WTC11 (cell line): Measurements from ENCODE around the gene TEX9.

Source experiments
- JAZF1 ChIP-seq: fragments of 250-450 bp; sonication (Bioruptor Pico); IDR thresholded peaks from 2 replicates; pipeline ENCODE4 v1.9.0; 2021; ENCODE audit warnings: moderate library complexity, mild to moderate bottlenecking, inconsistent platforms
- RELA ChIP-seq: sonication (generic); formaldehyde crosslinking; IDR thresholded peaks from 2 replicates; pipeline ENCODE4 v1.8.1; 2022; ENCODE audit warnings: missing genetic modification reagents, mild to moderate bottlenecking, borderline replicate concordance
- TF ChIP-seq, protein P1 (sequence below): sonication (generic); formaldehyde crosslinking; IDR thresholded peaks from 2 replicates; pipeline ENCODE4 v1.8.0; 2022; ENCODE audit warnings: mild to moderate bottlenecking, missing genetic modification reagents
- TF ChIP-seq, protein P2 (sequence below): sonication (generic); formaldehyde crosslinking; conservative IDR thresholded peaks from 2 replicates; pipeline ENCODE4 v1.8.1; 2023; ENCODE audit warnings: mild to moderate bottlenecking, low read depth, missing genetic modification reagents, moderate library complexity
- TF ChIP-seq, protein P3 (sequence below): sonication (generic); formaldehyde crosslinking; IDR thresholded peaks from 2 replicates; pipeline ENCODE4 v1.8.0; 2023; ENCODE audit warnings: missing genetic modification reagents, mild to moderate bottlenecking, borderline replicate concordance
- TF ChIP-seq, protein P4 (sequence below): fragments of 200-600 bp; IDR thresholded peaks from 2 replicates; pipeline ENCODE4 v1.8.0; 2022; ENCODE audit warnings: antibody characterized with exemption
- TF ChIP-seq, protein P5 (sequence below): sonication (generic); formaldehyde crosslinking; IDR thresholded peaks from 2 replicates; pipeline ENCODE4 v1.8.0; 2023; ENCODE audit warnings: mild to moderate bottlenecking, missing genetic modification reagents

DNA sequence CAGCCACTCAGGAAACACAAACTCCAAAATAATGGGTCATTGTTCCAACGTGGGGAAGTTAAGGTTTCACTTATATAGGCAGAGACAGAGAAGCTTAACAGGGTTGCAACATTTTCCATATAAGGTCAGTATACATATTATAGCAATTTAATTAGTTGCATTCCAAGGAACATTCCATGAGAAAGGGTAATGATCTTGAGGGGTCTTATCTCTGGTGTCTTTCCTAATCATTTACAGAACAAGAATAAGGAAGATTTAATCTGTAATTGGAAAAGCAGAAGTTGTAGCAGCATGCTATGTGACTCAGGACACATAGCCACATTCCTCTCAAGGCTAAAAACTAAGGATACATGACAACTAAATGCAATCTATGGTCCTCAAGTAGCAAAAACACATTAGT lies 94.8 kb downstream of the TEX9 start:
- TF ChIP-seq, protein P1, sequence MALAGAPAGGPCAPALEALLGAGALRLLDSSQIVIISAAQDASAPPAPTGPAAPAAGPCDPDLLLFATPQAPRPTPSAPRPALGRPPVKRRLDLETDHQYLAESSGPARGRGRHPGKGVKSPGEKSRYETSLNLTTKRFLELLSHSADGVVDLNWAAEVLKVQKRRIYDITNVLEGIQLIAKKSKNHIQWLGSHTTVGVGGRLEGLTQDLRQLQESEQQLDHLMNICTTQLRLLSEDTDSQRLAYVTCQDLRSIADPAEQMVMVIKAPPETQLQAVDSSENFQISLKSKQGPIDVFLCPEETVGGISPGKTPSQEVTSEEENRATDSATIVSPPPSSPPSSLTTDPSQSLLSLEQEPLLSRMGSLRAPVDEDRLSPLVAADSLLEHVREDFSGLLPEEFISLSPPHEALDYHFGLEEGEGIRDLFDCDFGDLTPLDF (CRISPR knock-in tag): no peak
- TF ChIP-seq, protein P2, sequence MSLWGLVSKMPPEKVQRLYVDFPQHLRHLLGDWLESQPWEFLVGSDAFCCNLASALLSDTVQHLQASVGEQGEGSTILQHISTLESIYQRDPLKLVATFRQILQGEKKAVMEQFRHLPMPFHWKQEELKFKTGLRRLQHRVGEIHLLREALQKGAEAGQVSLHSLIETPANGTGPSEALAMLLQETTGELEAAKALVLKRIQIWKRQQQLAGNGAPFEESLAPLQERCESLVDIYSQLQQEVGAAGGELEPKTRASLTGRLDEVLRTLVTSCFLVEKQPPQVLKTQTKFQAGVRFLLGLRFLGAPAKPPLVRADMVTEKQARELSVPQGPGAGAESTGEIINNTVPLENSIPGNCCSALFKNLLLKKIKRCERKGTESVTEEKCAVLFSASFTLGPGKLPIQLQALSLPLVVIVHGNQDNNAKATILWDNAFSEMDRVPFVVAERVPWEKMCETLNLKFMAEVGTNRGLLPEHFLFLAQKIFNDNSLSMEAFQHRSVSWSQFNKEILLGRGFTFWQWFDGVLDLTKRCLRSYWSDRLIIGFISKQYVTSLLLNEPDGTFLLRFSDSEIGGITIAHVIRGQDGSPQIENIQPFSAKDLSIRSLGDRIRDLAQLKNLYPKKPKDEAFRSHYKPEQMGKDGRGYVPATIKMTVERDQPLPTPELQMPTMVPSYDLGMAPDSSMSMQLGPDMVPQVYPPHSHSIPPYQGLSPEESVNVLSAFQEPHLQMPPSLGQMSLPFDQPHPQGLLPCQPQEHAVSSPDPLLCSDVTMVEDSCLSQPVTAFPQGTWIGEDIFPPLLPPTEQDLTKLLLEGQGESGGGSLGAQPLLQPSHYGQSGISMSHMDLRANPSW (CRISPR knock-in tag): no peak
- TF ChIP-seq, protein P3, sequence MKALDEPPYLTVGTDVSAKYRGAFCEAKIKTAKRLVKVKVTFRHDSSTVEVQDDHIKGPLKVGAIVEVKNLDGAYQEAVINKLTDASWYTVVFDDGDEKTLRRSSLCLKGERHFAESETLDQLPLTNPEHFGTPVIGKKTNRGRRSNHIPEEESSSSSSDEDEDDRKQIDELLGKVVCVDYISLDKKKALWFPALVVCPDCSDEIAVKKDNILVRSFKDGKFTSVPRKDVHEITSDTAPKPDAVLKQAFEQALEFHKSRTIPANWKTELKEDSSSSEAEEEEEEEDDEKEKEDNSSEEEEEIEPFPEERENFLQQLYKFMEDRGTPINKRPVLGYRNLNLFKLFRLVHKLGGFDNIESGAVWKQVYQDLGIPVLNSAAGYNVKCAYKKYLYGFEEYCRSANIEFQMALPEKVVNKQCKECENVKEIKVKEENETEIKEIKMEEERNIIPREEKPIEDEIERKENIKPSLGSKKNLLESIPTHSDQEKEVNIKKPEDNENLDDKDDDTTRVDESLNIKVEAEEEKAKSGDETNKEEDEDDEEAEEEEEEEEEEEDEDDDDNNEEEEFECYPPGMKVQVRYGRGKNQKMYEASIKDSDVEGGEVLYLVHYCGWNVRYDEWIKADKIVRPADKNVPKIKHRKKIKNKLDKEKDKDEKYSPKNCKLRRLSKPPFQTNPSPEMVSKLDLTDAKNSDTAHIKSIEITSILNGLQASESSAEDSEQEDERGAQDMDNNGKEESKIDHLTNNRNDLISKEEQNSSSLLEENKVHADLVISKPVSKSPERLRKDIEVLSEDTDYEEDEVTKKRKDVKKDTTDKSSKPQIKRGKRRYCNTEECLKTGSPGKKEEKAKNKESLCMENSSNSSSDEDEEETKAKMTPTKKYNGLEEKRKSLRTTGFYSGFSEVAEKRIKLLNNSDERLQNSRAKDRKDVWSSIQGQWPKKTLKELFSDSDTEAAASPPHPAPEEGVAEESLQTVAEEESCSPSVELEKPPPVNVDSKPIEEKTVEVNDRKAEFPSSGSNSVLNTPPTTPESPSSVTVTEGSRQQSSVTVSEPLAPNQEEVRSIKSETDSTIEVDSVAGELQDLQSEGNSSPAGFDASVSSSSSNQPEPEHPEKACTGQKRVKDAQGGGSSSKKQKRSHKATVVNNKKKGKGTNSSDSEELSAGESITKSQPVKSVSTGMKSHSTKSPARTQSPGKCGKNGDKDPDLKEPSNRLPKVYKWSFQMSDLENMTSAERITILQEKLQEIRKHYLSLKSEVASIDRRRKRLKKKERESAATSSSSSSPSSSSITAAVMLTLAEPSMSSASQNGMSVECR (CRISPR knock-in tag): no peak
- TF ChIP-seq RELA (CRISPR knock-in tag) (no peak), JAZF1 (CRISPR knock-in tag) (no peak)
- TF ChIP-seq, protein P4, sequence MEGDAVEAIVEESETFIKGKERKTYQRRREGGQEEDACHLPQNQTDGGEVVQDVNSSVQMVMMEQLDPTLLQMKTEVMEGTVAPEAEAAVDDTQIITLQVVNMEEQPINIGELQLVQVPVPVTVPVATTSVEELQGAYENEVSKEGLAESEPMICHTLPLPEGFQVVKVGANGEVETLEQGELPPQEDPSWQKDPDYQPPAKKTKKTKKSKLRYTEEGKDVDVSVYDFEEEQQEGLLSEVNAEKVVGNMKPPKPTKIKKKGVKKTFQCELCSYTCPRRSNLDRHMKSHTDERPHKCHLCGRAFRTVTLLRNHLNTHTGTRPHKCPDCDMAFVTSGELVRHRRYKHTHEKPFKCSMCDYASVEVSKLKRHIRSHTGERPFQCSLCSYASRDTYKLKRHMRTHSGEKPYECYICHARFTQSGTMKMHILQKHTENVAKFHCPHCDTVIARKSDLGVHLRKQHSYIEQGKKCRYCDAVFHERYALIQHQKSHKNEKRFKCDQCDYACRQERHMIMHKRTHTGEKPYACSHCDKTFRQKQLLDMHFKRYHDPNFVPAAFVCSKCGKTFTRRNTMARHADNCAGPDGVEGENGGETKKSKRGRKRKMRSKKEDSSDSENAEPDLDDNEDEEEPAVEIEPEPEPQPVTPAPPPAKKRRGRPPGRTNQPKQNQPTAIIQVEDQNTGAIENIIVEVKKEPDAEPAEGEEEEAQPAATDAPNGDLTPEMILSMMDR: no peak
- TF ChIP-seq, protein P5, sequence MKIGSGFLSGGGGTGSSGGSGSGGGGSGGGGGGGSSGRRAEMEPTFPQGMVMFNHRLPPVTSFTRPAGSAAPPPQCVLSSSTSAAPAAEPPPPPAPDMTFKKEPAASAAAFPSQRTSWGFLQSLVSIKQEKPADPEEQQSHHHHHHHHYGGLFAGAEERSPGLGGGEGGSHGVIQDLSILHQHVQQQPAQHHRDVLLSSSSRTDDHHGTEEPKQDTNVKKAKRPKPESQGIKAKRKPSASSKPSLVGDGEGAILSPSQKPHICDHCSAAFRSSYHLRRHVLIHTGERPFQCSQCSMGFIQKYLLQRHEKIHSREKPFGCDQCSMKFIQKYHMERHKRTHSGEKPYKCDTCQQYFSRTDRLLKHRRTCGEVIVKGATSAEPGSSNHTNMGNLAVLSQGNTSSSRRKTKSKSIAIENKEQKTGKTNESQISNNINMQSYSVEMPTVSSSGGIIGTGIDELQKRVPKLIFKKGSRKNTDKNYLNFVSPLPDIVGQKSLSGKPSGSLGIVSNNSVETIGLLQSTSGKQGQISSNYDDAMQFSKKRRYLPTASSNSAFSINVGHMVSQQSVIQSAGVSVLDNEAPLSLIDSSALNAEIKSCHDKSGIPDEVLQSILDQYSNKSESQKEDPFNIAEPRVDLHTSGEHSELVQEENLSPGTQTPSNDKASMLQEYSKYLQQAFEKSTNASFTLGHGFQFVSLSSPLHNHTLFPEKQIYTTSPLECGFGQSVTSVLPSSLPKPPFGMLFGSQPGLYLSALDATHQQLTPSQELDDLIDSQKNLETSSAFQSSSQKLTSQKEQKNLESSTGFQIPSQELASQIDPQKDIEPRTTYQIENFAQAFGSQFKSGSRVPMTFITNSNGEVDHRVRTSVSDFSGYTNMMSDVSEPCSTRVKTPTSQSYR (CRISPR knock-in tag): no peak
